Esophagus squamous epithelium (tissue), 5 donors: Measurements from ENCODE around the gene DNAJC10. TPM values are rescaled to one million over a fixed set of nuclear protein-coding genes. Genes with fewer than 3 reads are reported as not detected.
"Not testable (repeated sequence)": the region's sequence is repeated elsewhere in the genome, so short reads cannot be mapped to it uniquely, and the experiment has no call there.

Experiments
- DNase-seq: peaks from one replicate; lab custom pipeline; 2025; lab: John Stamatoyannopoulos, UW
- H3K27ac ChIP-seq, 4 donors: fragments of 200-600 bp; sonication (generic); one replicate each; pipeline ENCODE4 v1.5.1; 2016 to 2019; ENCODE audit warnings: mild to moderate bottlenecking in 1 of 4
- H3K27me3 ChIP-seq, 4 donors: fragments of 200-600 bp; sonication (generic); 1 replicate in 3 of 4; 2 replicates in 1 of 4; pipeline versions ENCODE4 v1.5.1 to v1.6.0; 2017 to 2021; ENCODE audit warnings: antibody characterized with exemption in 1 of 4
- H3K36me3 ChIP-seq, 3 donors: fragments of 200-600 bp; sonication (generic); one replicate each; pipeline ENCODE4 v1.5.1; 2016 to 2019
- H3K4me1 ChIP-seq, 3 donors: fragments of 200-600 bp; sonication (generic); one replicate each; pipeline ENCODE4 v1.5.1; 2017 to 2019
- H3K4me3 ChIP-seq, 4 donors: fragments of 200-600 bp; sonication (generic); 1 replicate in 3 of 4; 2 replicates in 1 of 4; pipeline ENCODE4 v1.5.1; 2016 to 2019; ENCODE audit warnings: mild to moderate bottlenecking in 2 of 4, moderate library complexity in 1 of 4
- H3K9me3 ChIP-seq, 3 donors: fragments of 200-600 bp; sonication (generic); one replicate each; pipeline ENCODE4 v1.5.1; 2016 to 2019
- POLR2A ChIP-seq, 4 donors: fragments of 450-650 bp; IDR thresholded peaks; one replicate each; pipeline ENCODE4 v1.6.1; 2017; ENCODE audit warnings: antibody characterized with exemption in 4 of 4, mild to moderate bottlenecking in 4 of 4, moderate library complexity in 3 of 4
- WGBS, 2 donors: methylation state at CpG; one replicate each; pipeline ENCODE4 v1.1.5; 2018; 5-methylcytosine and 5-hydroxymethylcytosine counted together
- intact Hi-C: fragments of 100-400 bp; cut with DNase I; formaldehyde crosslinking; loops from one replicate; pipeline ENCODE4 v1.15.0; 2022
- total RNA-seq, 4 donors: library from RNA; depleted of rRNA; stranded (reverse); fragments of >200 nt; gene quantifications; one replicate each; pipeline ENCODE4 v1.1.0, GENCODE V29; 2016
- TF ChIP-seq, protein P1 (sequence below), 6 experiments: fragments of 450-650 bp in 4 of 6; fragments of 200-600 bp in 2 of 6; sonication (generic) in 2 of 6; IDR thresholded peaks; one replicate each; pipeline ENCODE4 v1.5.1; 2016 to 2019; ENCODE audit warnings: antibody characterized with exemption in 6 of 6, mild to moderate bottlenecking in 4 of 6, moderate library complexity in 4 of 6
- donor health status: DM: yes; HTN: yes; CAD: no.

DNAJC10 gene
- total RNA-seq, 4 donors from 2014 or later = 26.0 to 46.0 (median 32.3) TPM

DNA sequence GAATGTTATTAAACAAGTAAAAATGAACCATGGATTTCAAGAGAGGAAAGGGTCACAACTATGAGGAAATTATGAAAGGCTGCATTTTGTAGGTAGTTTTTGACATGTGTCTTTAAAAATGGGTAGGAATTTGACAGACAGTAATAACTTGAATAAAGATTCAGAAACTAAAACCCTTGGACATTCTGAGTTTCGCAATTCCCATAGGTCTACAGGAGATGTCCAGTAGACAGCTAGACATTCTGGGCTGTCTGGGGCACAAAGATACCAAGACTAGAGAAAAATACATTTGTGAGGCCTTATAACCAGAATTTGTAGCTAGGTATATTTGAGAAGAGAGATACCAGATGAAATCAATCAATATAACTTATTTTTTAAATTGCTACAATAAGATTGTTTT is 42.3 kb downstream of the DNAJC10 start:
- no peak for TF ChIP-seq POLR2A (IDR thresholded peaks at IDR 0.05)
- TF ChIP-seq, protein P1, sequence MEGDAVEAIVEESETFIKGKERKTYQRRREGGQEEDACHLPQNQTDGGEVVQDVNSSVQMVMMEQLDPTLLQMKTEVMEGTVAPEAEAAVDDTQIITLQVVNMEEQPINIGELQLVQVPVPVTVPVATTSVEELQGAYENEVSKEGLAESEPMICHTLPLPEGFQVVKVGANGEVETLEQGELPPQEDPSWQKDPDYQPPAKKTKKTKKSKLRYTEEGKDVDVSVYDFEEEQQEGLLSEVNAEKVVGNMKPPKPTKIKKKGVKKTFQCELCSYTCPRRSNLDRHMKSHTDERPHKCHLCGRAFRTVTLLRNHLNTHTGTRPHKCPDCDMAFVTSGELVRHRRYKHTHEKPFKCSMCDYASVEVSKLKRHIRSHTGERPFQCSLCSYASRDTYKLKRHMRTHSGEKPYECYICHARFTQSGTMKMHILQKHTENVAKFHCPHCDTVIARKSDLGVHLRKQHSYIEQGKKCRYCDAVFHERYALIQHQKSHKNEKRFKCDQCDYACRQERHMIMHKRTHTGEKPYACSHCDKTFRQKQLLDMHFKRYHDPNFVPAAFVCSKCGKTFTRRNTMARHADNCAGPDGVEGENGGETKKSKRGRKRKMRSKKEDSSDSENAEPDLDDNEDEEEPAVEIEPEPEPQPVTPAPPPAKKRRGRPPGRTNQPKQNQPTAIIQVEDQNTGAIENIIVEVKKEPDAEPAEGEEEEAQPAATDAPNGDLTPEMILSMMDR (IDR thresholded peaks at IDR 0.05) = no peak
- WGBS, 2 donors = 94 to 100% methylated on average over 1 of the region's 1 CpG
- Histone ChIP-seq H3K27ac (no peak overlapping the region), H3K27me3 (no peaks in the 10 kb centered on the region), H3K4me3 (no peak overlapping the region), H3K9me3 (no peaks in the 10 kb centered on the region), H3K4me1 (peaks cover 0 to 19% (median 7%) of the 10 kb centered on the region in 3 donors), H3K36me3 (peaks cover 0 to 84% (median 8%) of the 10 kb centered on the region in 3 donors)
- DNase-seq = no peak
- intact Hi-C loops = no loop called here

- peak overlapping the region; percentile 10 to 44 (median 19) for H3K27ac ChIP-seq
- no peak for DNase-seq
- TF ChIP-seq POLR2A (IDR thresholded peaks at IDR 0.05) = no peak
- TF ChIP-seq, protein P1 (IDR thresholded peaks at IDR 0.05) = no peak
- no peaks in the 10 kb centered on the region for H3K27me3 ChIP-seq
- intact Hi-C loops = no loop called here
- H3K36me3 ChIP-seq = peaks cover 0 to 78% (median 4%) of the 10 kb centered on the region in 3 donors
- 37 to 52% methylated on average over 4 of the region's 4 CpGs for WGBS, 2 donors
- H3K4me3 ChIP-seq = no peak overlapping the region
- no peaks in the 10 kb centered on the region for H3K9me3 ChIP-seq
- H3K4me1 ChIP-seq = peaks cover 0 to 19% (median 7%) of the 10 kb centered on the region in 3 donors
These were observed 45.8 kb downstream of the DNAJC10 start for GRCh38 chr2:182761903-182762302.

- 47 to 54% methylated on average over 11 of the region's 11 CpGs for WGBS, 2 donors
- Histone ChIP-seq H3K4me1 (peaks cover 0 to 19% (median 7%) of the 10 kb centered on the region in 3 donors), H3K27me3 (no peaks in the 10 kb centered on the region), H3K9me3 (no peaks in the 10 kb centered on the region), H3K27ac (no peak overlapping the region), H3K4me3 (no peak overlapping the region), H3K36me3 (peaks cover 0 to 73% (median 0%) of the 10 kb centered on the region in 3 donors)
- no peak for DNase-seq
- TF ChIP-seq, protein P1 (IDR thresholded peaks at IDR 0.05) = peak in 5 of 6 experiments; percentile 23 to 60 (median 47)
- TF ChIP-seq POLR2A (IDR thresholded peaks at IDR 0.05) = no peak
- intact Hi-C loops = no loop called here
These were observed 47.4 kb downstream of the DNAJC10 start for GRCh38 chr2:182763311-182763912.

GRCh38 chr2:182766626-182767025 is 50.6 kb downstream of the DNAJC10 start:
- TF ChIP-seq, protein P1 (IDR thresholded peaks at IDR 0.05) = no peak
- TF ChIP-seq POLR2A (IDR thresholded peaks at IDR 0.05) = no peak
- intact Hi-C loops = no loop called here
- Histone ChIP-seq H3K36me3 (peaks cover 0 to 54% (median 0%) of the 10 kb centered on the region in 3 donors), H3K4me1 (peaks cover 0 to 17% (median 7%) of the 10 kb centered on the region in 3 donors), H3K9me3 (no peaks in the 10 kb centered on the region), H3K27me3 (no peaks in the 10 kb centered on the region), H3K27ac (no peak overlapping the region), H3K4me3 (no peak overlapping the region)
- DNase-seq = no peak
- WGBS, 2 donors = 74 to 76% methylated on average over 5 to 6 of the region's 6 CpGs

- intact Hi-C loops = no loop called here
These were observed 51.5 kb downstream of the DNAJC10 start for GRCh38 chr2:182767578-182767977.

DNA sequence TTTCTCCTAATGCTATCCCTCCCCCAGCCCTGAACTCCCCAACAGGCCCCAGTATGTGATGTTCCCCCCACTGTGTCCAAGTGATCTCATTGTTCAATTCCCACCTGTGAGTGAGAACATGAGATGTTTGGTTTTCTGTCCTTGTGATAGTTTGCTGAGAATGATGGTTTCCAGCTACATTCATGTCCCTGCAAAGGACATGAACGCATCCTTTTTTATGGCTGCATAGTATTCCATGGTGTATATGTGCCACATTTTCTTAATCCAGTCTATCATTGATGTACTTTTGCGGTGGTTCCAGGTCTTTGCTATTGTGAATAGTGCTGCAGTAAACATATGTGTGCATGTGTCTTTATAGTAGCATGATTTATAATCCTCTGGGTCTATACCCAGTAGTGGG is 52.9 kb downstream of the DNAJC10 start:
- H3K27ac ChIP-seq, intact Hi-C loops, H3K27me3 ChIP-seq, DNase-seq, H3K4me3 ChIP-seq, H3K4me1 ChIP-seq, H3K9me3 ChIP-seq: not testable (repeated sequence)
- WGBS, 2 donors = 90 to 100% methylated on average over 2 of the region's 2 CpGs
- peaks cover 0 to 48% (median 0%) of the 10 kb centered on the region in 3 donors for H3K36me3 ChIP-seq

More at GRCh38 chr2:182767578-182767977, 51.5 kb downstream of the DNAJC10 start:
- no peak overlapping the region for H3K27ac ChIP-seq
- TF ChIP-seq POLR2A (IDR thresholded peaks at IDR 0.05) = no peak
- TF ChIP-seq, protein P1 (IDR thresholded peaks at IDR 0.05) = peak in 3 of 6 experiments; percentile 14 to 36 (median 21)
- H3K4me3 ChIP-seq = no peak overlapping the region
- H3K4me1 ChIP-seq = peaks cover 0 to 8% (median 4%) of the 10 kb centered on the region in 3 donors
- WGBS, 2 donors = 75 to 84% methylated on average over 4 to 5 of the region's 7 CpGs
- H3K27me3 ChIP-seq = no peaks in the 10 kb centered on the region
- no peak for DNase-seq
- no peaks in the 10 kb centered on the region for H3K9me3 ChIP-seq
- H3K36me3 ChIP-seq = peaks cover 0 to 51% (median 0%) of the 10 kb centered on the region in 3 donors
